Trophoblast cell (in vitro differentiated cells and primary cell): ENCODE results near the gene ADARB2.

Source experiments
- DNase-seq, 2 donors: peaks; one replicate each; pipeline ENCODE4 v3.0.0-alpha.2; 2016
- H2AFZ ChIP-seq: 2 replicates; pipeline ENCODE4 v1.6.1; 2013; ENCODE audit warnings: low read length, moderate library complexity, mild to moderate bottlenecking; ENCODE audit not compliant: insufficient read depth, poor library complexity
- H2AK5ac ChIP-seq: 2 replicates; pipeline ENCODE4 v1.6.1; 2013; ENCODE audit warnings: mild to moderate bottlenecking, low read length
- H2BK120ac ChIP-seq: 2 replicates; pipeline ENCODE4 v1.6.1; 2013; ENCODE audit warnings: low read length, mild to moderate bottlenecking, moderate library complexity; ENCODE audit not compliant: insufficient read depth, poor library complexity
- H2BK12ac ChIP-seq: 2 replicates; pipeline ENCODE4 v1.6.1; 2013; ENCODE audit warnings: mild to moderate bottlenecking, low read length, moderate library complexity
- H2BK5ac ChIP-seq: 2 replicates; pipeline ENCODE4 v1.6.1; 2013; ENCODE audit warnings: low read length, low read depth, moderate library complexity, mild to moderate bottlenecking; ENCODE audit not compliant: poor library complexity
- H3K14ac ChIP-seq: 2 replicates; pipeline ENCODE4 v1.6.1; 2013; ENCODE audit warnings: mild to moderate bottlenecking, low read length
- H3K18ac ChIP-seq: 2 replicates; pipeline ENCODE4 v1.6.1; 2013; ENCODE audit warnings: mild to moderate bottlenecking, low read length
- H3K23ac ChIP-seq: 2 replicates; pipeline ENCODE4 v1.6.1; 2013; ENCODE audit warnings: low read length
- H3K27ac ChIP-seq: 2 replicates; pipeline ENCODE4 v1.5.1; 2013; ENCODE audit warnings: low read depth, mild to moderate bottlenecking, inconsistent platforms, low read length, moderate library complexity
- H3K27me3 ChIP-seq: 2 replicates; pipeline ENCODE4 v1.6.1; 2013; ENCODE audit warnings: inconsistent platforms, mild to moderate bottlenecking, low read length, moderate library complexity; ENCODE audit not compliant: insufficient read depth
- H3K36me3 ChIP-seq, 2 experiments: 1 replicate in 1 of 2; 2 replicates in 1 of 2; pipeline ENCODE4 v1.6.1; 2013; ENCODE audit warnings: low read length in 2 of 2, mild to moderate bottlenecking in 2 of 2, moderate library complexity in 1 of 2; ENCODE audit not compliant: insufficient read depth in 2 of 2, control insufficient read depth in 1 of 2
- H3K4ac ChIP-seq: 2 replicates; pipeline ENCODE4 v1.6.1; 2013; ENCODE audit warnings: low read depth, mild to moderate bottlenecking, low read length, moderate library complexity
- H3K4me1 ChIP-seq, 2 experiments: 1 replicate in 1 of 2; 2 replicates in 1 of 2; pipeline ENCODE4 v1.6.1; 2013; ENCODE audit warnings: low read length in 2 of 2, mild to moderate bottlenecking in 2 of 2, moderate library complexity in 1 of 2; ENCODE audit not compliant: insufficient read depth in 2 of 2, control insufficient read depth in 1 of 2
- H3K4me2 ChIP-seq: 2 replicates; pipeline ENCODE4 v1.6.1; 2013; ENCODE audit warnings: inconsistent platforms, mild to moderate bottlenecking, low read length, moderate library complexity
- H3K4me3 ChIP-seq: 2 replicates; pipeline ENCODE4 v1.5.1; 2013; ENCODE audit warnings: mild to moderate bottlenecking, low read depth, low read length, inconsistent platforms
- H3K79me1 ChIP-seq: one replicate; pipeline ENCODE4 v1.6.1; 2013; ENCODE audit warnings: low read length
- H3K79me2 ChIP-seq: 2 replicates; pipeline ENCODE4 v1.6.1; 2013; ENCODE audit warnings: low read length, mild to moderate bottlenecking; ENCODE audit not compliant: control insufficient read depth, insufficient read depth, poor library complexity
- H3K9ac ChIP-seq: 2 replicates; pipeline ENCODE4 v1.6.1; 2013; ENCODE audit warnings: mild to moderate bottlenecking, low read length
- H3K9me3 ChIP-seq: 2 replicates; pipeline ENCODE4 v1.6.1; 2013; ENCODE audit warnings: low read depth, mild to moderate bottlenecking, control low read depth, inconsistent platforms, low read length; ENCODE audit not compliant: insufficient read depth
- H4K12ac ChIP-seq: 2 replicates; pipeline ENCODE4 v1.6.1; 2013; ENCODE audit warnings: low read depth, mild to moderate bottlenecking, low read length, moderate library complexity
- H4K8ac ChIP-seq: 2 replicates; pipeline ENCODE4 v1.6.1; 2013; ENCODE audit warnings: low read depth, mild to moderate bottlenecking, low read length, moderate library complexity
- H4K91ac ChIP-seq: one replicate; pipeline ENCODE4 v1.6.1; 2013; ENCODE audit warnings: low read depth, mild to moderate bottlenecking, low read length, moderate library complexity
- WGBS: extraction: QIAGEN DNeasy Blood & Tissue Kit; methylation state at CpG from one replicate; pipeline ENCODE4 v1.1.7; 2013; ENCODE audit warnings: missing lambda C conversion rate; ENCODE audit not compliant: insufficient read length, insufficient coverage; ENCODE audit errors: extremely low coverage; 5-methylcytosine and 5-hydroxymethylcytosine counted together

Gene ADARB2

DNA sequence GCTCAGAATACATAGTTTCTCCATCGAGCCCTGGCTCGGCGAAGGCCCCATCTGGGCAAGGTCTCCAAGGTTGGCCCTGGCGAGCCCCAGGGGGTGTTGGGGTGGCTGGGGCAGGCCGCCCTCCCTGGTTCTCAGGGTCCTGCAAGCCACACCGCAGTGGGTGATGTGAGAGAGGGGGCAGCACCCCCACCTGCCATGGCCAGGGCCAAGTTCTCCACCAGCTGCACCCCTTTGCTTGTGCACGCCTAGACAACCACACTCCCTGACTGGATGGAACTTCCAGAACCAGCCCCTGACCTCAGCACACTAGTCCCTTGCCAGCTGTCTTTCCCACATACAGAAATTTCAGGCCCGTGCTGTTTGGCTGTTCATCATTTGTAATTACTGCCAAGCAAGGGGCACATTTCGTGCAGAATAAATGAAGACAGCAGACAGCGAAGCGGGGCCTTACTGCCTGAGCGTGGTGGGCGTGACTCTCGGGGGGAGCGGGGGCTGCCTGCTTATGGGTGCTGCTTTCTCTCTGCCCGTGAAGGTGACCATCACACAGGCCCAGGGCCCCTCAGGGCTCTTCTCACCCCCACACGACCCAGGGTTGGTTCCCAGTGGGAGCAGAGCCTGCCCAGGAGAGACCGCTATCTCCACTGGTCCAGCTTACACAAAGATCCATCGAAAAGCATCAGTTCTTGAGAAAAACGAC, 85.9 kb downstream of the ADARB2 start:
- Histone ChIP-seq H3K27me3 (no peaks in the 10 kb centered on the region), H3K14ac (no peak overlapping the region), H4K91ac (no peak overlapping the region), H3K23ac (no peak overlapping the region), H3K9ac (no peak overlapping the region), H3K4me3 (no peak overlapping the region), H3K9me3 (peaks cover 7% of the 10 kb centered on the region), H2BK5ac (no peak overlapping the region), H4K12ac (no peak overlapping the region), H2BK12ac (no peak overlapping the region), H3K36me3 (no peaks in the 10 kb centered on the region), H3K27ac (no peak overlapping the region), H3K79me1 (no peaks in the 10 kb centered on the region), H2AK5ac (no peak overlapping the region), H3K4ac (no peak overlapping the region), H3K4me1 (no peaks in the 10 kb centered on the region), H2AFZ (no peak overlapping the region), H3K18ac (no peak overlapping the region), H2BK120ac (no peak overlapping the region), H3K79me2 (no peaks in the 10 kb centered on the region), H4K8ac (no peak overlapping the region), H3K4me2 (no peak overlapping the region)
- no peak for DNase-seq
- WGBS = no CpG with 5 or more reads among the region's 20 CpGs

DNA sequence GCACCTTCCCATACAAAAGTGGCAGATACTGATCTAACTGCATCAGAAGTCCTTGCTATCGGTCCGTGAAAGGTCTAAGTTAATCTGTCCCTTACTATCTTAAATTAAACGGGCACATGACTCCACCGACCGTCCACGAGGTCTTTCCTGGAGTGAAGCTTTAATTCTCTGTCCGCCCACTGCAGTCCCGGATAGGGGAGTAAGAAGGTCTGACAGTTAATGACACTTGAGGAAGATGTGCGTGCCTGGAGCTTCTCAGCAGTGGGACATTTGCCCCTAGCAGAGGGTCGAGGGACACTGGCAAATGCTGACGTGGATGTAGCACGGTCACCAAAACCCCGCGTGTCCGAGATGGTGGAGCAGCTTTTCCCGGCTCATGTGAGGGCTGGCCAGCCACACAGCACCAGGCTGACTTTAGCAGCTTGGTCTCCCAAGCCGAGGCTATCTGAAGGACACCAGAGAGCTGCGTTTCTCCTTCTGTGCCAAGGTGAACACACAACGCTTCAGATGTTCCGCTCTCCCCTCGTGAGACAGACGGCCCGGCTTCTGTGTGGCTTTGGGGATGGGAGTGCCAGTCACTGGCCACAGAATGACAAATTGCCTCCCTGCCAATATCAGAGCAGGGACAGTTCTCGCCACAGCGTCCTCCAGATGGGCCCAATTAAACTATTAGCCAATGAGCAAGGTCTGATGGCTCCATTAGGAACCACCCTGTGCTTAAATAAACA, 86.6 kb downstream of the ADARB2 start:
- no peak overlapping the region for H4K12ac ChIP-seq
- H4K91ac ChIP-seq = no peak overlapping the region
- no CpG with 5 or more reads among the region's 25 CpGs for WGBS

DNA sequence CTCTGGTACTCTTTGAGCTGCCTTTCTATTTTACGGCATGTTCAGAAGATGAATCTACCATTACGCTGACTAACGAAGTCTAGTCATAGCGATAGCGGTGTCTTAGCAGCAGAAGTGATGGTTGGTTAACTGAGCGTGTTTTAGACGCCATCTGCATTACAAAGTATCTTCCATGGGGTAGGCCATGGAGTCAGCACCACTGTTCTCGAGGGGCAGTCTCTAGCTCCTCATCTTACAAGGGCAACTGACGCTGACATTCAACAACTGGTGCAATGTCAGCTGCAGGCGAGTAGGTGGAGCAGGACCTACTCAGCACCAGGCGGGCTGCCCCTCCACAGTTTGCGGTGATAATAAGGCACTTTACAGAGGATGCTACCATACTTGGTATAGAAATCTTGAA, 88.7 kb downstream of the ADARB2 start:
- Histone ChIP-seq H4K12ac (no peak overlapping the region), H2BK12ac (no peak overlapping the region), H3K36me3 (no peaks in the 10 kb centered on the region), H3K14ac (no peak overlapping the region), H2AK5ac (no peak overlapping the region), H3K23ac (no peak overlapping the region), H4K91ac (no peak overlapping the region), H3K27me3 (no peaks in the 10 kb centered on the region), H2AFZ (no peak overlapping the region), H3K79me2 (no peaks in the 10 kb centered on the region), H3K79me1 (no peaks in the 10 kb centered on the region), H3K4ac (no peak overlapping the region), H4K8ac (no peak overlapping the region), H3K18ac (no peak overlapping the region), H3K4me2 (no peak overlapping the region), H3K27ac (no peak overlapping the region), H3K9ac (no peak overlapping the region), H2BK120ac (no peak overlapping the region), H2BK5ac (no peak overlapping the region), H3K4me3 (no peak overlapping the region), H3K4me1 (no peaks in the 10 kb centered on the region), H3K9me3 (peaks cover 5% of the 10 kb centered on the region)
- DNase-seq = no peak
- no CpG with 5 or more reads among the region's 12 CpGs for WGBS

More for the DNA sequence above, 86.6 kb downstream of the ADARB2 start:
- Histone ChIP-seq H3K27ac (no peak overlapping the region), H4K8ac (no peak overlapping the region), H3K27me3 (no peaks in the 10 kb centered on the region), H2AK5ac (no peak overlapping the region), H2BK5ac (no peak overlapping the region), H3K9me3 (peaks cover 7% of the 10 kb centered on the region), H3K79me2 (no peaks in the 10 kb centered on the region), H3K23ac (no peak overlapping the region), H3K18ac (no peak overlapping the region), H3K4me3 (no peak overlapping the region), H2BK12ac (no peak overlapping the region), H2BK120ac (no peak overlapping the region), H3K4me1 (no peaks in the 10 kb centered on the region), H3K9ac (no peak overlapping the region), H3K4me2 (no peak overlapping the region), H3K4ac (no peak overlapping the region), H3K14ac (no peak overlapping the region), H3K36me3 (no peaks in the 10 kb centered on the region), H3K79me1 (no peaks in the 10 kb centered on the region), H2AFZ (no peak overlapping the region)
- DNase-seq = no peak

GRCh38 chr10:1646332-1646731, 91.0 kb downstream of the ADARB2 start:
- Histone ChIP-seq H3K36me3 (no peaks in the 10 kb centered on the region), H2AK5ac (no peak overlapping the region), H3K27ac (no peak overlapping the region), H3K79me2 (no peaks in the 10 kb centered on the region), H2BK5ac (no peak overlapping the region), H4K12ac (no peak overlapping the region), H2BK12ac (no peak overlapping the region), H4K8ac (no peak overlapping the region), H4K91ac (no peak overlapping the region), H3K18ac (no peak overlapping the region), H3K4me1 (no peaks in the 10 kb centered on the region), H3K14ac (no peak overlapping the region), H3K9ac (no peak overlapping the region), H3K4ac (no peak overlapping the region), H3K79me1 (no peaks in the 10 kb centered on the region), H3K23ac (no peak overlapping the region), H3K4me2 (no peak overlapping the region), H2BK120ac (no peak overlapping the region), H3K27me3 (no peaks in the 10 kb centered on the region), H3K9me3 (peaks cover 3% of the 10 kb centered on the region), H2AFZ (no peak overlapping the region), H3K4me3 (no peak overlapping the region)
- DNase-seq = no peak
- no CpG with 5 or more reads among the region's 5 CpGs for WGBS
